GM12874 (cell line): Measurements from ENCODE around the gene MACF1.

Source experiments
- CTCF ChIP-seq: IDR thresholded peaks from 2 replicates; pipeline ENCODE4 v1.5.1; 2011; ENCODE audit warnings: low read depth, mild to moderate bottlenecking, control low read depth, low read length, moderate library complexity; ENCODE audit not compliant: insufficient read depth

MACF1 gene

GRCh38 chr1:39413902-39414528, 209.5 kb downstream of the MACF1 start:
- no peak for TF ChIP-seq CTCF

- TF ChIP-seq CTCF, result no peak
Measured at GRCh38 chr1:39415553-39415952, 211.1 kb downstream of the MACF1 start.

GRCh38 chr1:39416609-39417008, 212.1 kb downstream of the MACF1 start:
- TF ChIP-seq CTCF, result no peak

- TF ChIP-seq CTCF, result no peak
Measured at GRCh38 chr1:39418236-39418635, 213.7 kb downstream of the MACF1 start.

- no peak for TF ChIP-seq CTCF
Measured at GRCh38 chr1:39420493-39420892, 216.0 kb downstream of the MACF1 start.

- no peak for TF ChIP-seq CTCF
Measured at GRCh38 chr1:39422614-39423013, 218.1 kb downstream of the MACF1 start.

GRCh38 chr1:39425151-39425550, 220.7 kb downstream of the MACF1 start:
- TF ChIP-seq CTCF, result no peak
